Mucosa of descending colon (tissue), 3 donors: Measurements from ENCODE around the gene C1orf116. TPM values are rescaled to one million over a fixed set of nuclear protein-coding genes. Genes with fewer than 3 reads are reported as not detected.

Source experiments
- ATAC-seq: fragments of 200-7000 bp; cut with Tn5 transposase; one replicate; pipeline ENCODE4 v1.9.1; 2020; ENCODE audit warnings: mild to moderate bottlenecking, moderate library complexity
- DNase-seq, 3 donors: peaks; one replicate each; pipeline ENCODE4 v3.0.0-alpha.2; 2020
- H3K36me3 ChIP-seq: fragments of 200-600 bp; one replicate; pipeline ENCODE4 v1.8.0; 2021; ENCODE audit warnings: low read depth, mild to moderate bottlenecking
- H3K4me1 ChIP-seq: fragments of 200-600 bp; one replicate; pipeline ENCODE4 v1.8.0; 2021; ENCODE audit warnings: low read depth, mild to moderate bottlenecking
- H3K4me3 ChIP-seq: fragments of 200-600 bp; one replicate; pipeline ENCODE4 v1.8.0; 2021; ENCODE audit warnings: mild to moderate bottlenecking
- H3K9me3 ChIP-seq: fragments of 200-600 bp; one replicate; pipeline ENCODE4 v1.8.0; 2021; ENCODE audit warnings: mild to moderate bottlenecking
- CTCF ChIP-seq: fragments of 200-600 bp; IDR thresholded peaks from one replicate; pipeline ENCODE4 v1.8.0; 2022; ENCODE audit warnings: antibody characterized with exemption, mild to moderate bottlenecking
- intact Hi-C, 2 donors: fragments of 100-400 bp; cut with DNase I in 1 of 2; cut with micrococcal nuclease in 1 of 2; formaldehyde crosslinking; loops; one replicate each; pipeline versions ENCODE4 v1.11.0 to v1.11.1; 2022; cut with DNase I, micrococcal nuclease
- long read RNA-seq, 2 donors: library from polyadenylated mRNA; unstranded; transcript quantifications; one replicate each; pipeline ENCODE4 v2.0.0, GENCODE V29; 2019 to 2021
- total RNA-seq, 3 donors: library from RNA; stranded (reverse); fragmentation: NEBNext Ultra II Directional in 2 of 3; extraction: Animal tissue kit (Norgen Biotek cat#: 25700) in 2 of 3; gene quantifications; one replicate each; pipeline versions ENCODE4 v1.2.1 to v1.2.4, GENCODE V29; 2021 to 2023
- donor health status: DM: no; HTN: no; CAD: no; lungs with moderate emphysema.
- donor health status: DM: no; HTN: no; CAD: no.
- donor health status: DM: no; HTN: yes; CAD: no.

C1orf116 gene
- 10 to 100 TPM in 2 of 3 donors, 1 to 10 TPM in 1; 8.7 to 31.0 (median 25.4) TPM for total RNA-seq
- long read RNA-seq, donor 1, full-length matches to known transcripts: 2 of 14 reads
- long read RNA-seq, donor 1, partial matches to known transcripts: 1 of 14 reads
- long read RNA-seq, donor 1, other reads (novel, unspliced or antisense): 11 of 14 reads
- long read RNA-seq, donor 2, full-length matches to known transcripts: 3 of 10 reads
- long read RNA-seq, donor 2, partial matches to known transcripts: 0 of 10 reads
- long read RNA-seq, donor 2, other reads (novel, unspliced or antisense): 7 of 10 reads

GRCh38 chr1:207032528-207033017 is at the start of gene C1orf116:
C1orf116 (minus strand) TSS chr1:207032756; CDS start chr1:207027598, 5,158 bp downstream.
- Histone ChIP-seq H3K4me1 (peaks cover 33% of the 10 kb centered on the region), H3K36me3 (no peaks in the 10 kb centered on the region), H3K9me3 (no peaks in the 10 kb centered on the region), H3K4me3 (no peak within 1 kb of the TSS)
- ATAC-seq (peak; percentile 87), DNase-seq (peak; percentile 75 to 86 (median 82))
- TF ChIP-seq CTCF: no peak
- intact Hi-C loops: no loop called here

- no peaks in the 10 kb centered on the region for H3K36me3 ChIP-seq
- peaks cover 5% of the 10 kb centered on the region for H3K4me1 ChIP-seq
- H3K9me3 ChIP-seq: no peaks in the 10 kb centered on the region
- intact Hi-C loops: loop anchor here in 1 of 2 donors (5.0 kb wide), 1 partner anchor 415 kb away; the partner anchor contains the start of gene CR1
- DNase-seq (no peak), ATAC-seq (no peak)
- H3K4me3 ChIP-seq: no peak overlapping the region
- no peak for TF ChIP-seq CTCF
Observed at GRCh38 chr1:207081806-207082205, 49.2 kb upstream of the C1orf116 start.

- Histone ChIP-seq H3K9me3 (no peaks in the 10 kb centered on the region), H3K36me3 (no peaks in the 10 kb centered on the region), H3K4me1 (peaks cover 5% of the 10 kb centered on the region), H3K4me3 (no peak overlapping the region)
- ATAC-seq (no peak), DNase-seq (no peak)
- no peak for TF ChIP-seq CTCF
- intact Hi-C loops: loop anchor here in 1 of 2 donors (5.0 kb wide), 1 partner anchor 416 kb away; the partner anchor contains the start of gene CR1
Observed at GRCh38 chr1:207081088-207081487, 48.5 kb upstream of the C1orf116 start.

GRCh38 chr1:207079706-207080241 is 47.2 kb upstream of the C1orf116 start:
- no peak overlapping the region for H3K4me3 ChIP-seq
- no peaks in the 10 kb centered on the region for H3K9me3 ChIP-seq
- H3K36me3 ChIP-seq: no peaks in the 10 kb centered on the region
- no peak for TF ChIP-seq CTCF
- ATAC-seq (no peak), DNase-seq (no peak)
- peaks cover 5% of the 10 kb centered on the region for H3K4me1 ChIP-seq
- intact Hi-C loops: loop anchor here in 1 of 2 donors (5.0 kb wide), 1 partner anchor 418 kb away; the partner anchor contains the start of gene CR1

GRCh38 chr1:207078578-207079132 is 46.1 kb upstream of the C1orf116 start:
- intact Hi-C loops: no loop called here
- no peaks in the 10 kb centered on the region for H3K9me3 ChIP-seq
- H3K36me3 ChIP-seq: no peaks in the 10 kb centered on the region
- ATAC-seq (no peak), DNase-seq (no peak)
- no peak overlapping the region for H3K4me3 ChIP-seq
- peaks cover 5% of the 10 kb centered on the region for H3K4me1 ChIP-seq
- TF ChIP-seq CTCF: no peak
